ENCODE data around the gene RPSA. TPM values are rescaled to one million over a fixed set of nuclear protein-coding genes. Genes with fewer than 3 reads are reported as not detected.

The RPSA gene
- total RNA-seq, 1 experiment from 2014 or later = 1,544 TPM

DNA sequence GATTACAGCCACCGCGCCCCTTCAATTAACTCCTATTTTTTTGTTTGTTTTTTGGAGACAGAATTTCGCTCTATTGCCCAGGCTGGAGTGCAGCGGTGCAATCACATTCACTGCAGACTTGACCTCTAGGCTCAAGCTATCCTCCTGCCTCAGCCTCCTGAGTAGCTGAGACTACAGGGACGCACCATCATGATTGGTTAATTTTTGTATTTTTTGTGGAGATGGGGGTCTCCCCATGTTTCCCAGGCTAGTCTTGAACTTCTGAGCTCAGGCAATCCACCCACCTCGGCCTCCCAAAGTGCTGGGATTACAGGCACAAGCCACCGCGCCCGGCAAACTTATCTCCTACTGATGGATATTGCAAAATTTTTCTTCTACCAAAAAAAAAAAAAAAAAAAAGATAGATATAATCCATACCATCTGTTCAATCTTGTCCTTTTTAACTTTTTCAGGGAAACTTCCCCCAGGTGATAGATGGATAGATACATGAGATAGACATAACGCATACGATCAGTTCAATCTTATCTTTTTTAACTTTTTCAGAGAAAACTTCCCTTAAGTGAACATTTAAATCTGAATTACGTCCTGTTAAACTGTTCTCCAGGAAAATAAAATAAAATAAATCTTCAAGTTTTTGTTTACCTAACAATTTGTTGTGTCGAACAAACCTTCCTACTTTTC is 693 bp upstream of the RPSA start:
- H3K9me3 ChIP-seq (ENCODE audit: insufficient read depth, low read depth) = no peaks in the 10 kb centered on the region
- H3K27me3 ChIP-seq (ENCODE audit: insufficient read depth, low read depth) = no peaks in the 10 kb centered on the region
- H3F3A ChIP-seq (ENCODE audit: insufficient read depth, low read depth) = peaks cover 51% of the 10 kb centered on the region
- CTCF ChIA-PET = interaction anchor here (0.7 kb wide), 1 partner anchor 135 kb away, joined by 6 read pairs; no protein-coding TSS in a partner anchor
- no peak for DNase-seq
- TSS peak; percentile 72 for BruUV-seq (replicated peaks)
- H3K27ac ChIP-seq = peak overlapping the region; percentile 94
- POLR2A ChIA-PET (ENCODE audit: unreplicated experiment) = interaction anchor here (0.6 kb wide), 1 partner anchor 388 kb away, joined by 3 read pairs; no protein-coding TSS in a partner anchor
- no peaks in the 10 kb centered on the region for H3K9me2 ChIP-seq (ENCODE audit: insufficient read depth)
- peak overlapping the region; percentile 86 for H3K4me2 ChIP-seq
- H2AFZ ChIP-seq = peak overlapping the region; percentile 79
- H3K36me3 ChIP-seq (ENCODE audit: low read depth) = peaks cover 29% of the 10 kb centered on the region
- peaks cover 40% of the 10 kb centered on the region for H3K79me2 ChIP-seq (ENCODE audit: low read depth)
- intact Hi-C loops (cut with micrococcal nuclease; ENCODE audit: unreplicated experiment) = loop anchor here (1.0 kb wide), 1 partner anchor 22 kb away; no protein-coding TSS in a partner anchor
- H3K4me1 ChIP-seq (replicated peaks; ENCODE audit: insufficient read depth) = peaks cover 24% of the 10 kb centered on the region
- H3K4me3 ChIP-seq = peak overlapping the region; percentile 98; the same call in 1 of the 2 replicates
- peaks cover 17% of the 10 kb centered on the region for H4K20me1 ChIP-seq (ENCODE audit: insufficient read depth)
- TF ChIP-seq CTCF (conservative IDR thresholded peaks at IDR 0.05) = no peak
- no peak for TF ChIP-seq EZH2 (IDR thresholded peaks at IDR 0.05; ENCODE audit: low read depth)

DNA sequence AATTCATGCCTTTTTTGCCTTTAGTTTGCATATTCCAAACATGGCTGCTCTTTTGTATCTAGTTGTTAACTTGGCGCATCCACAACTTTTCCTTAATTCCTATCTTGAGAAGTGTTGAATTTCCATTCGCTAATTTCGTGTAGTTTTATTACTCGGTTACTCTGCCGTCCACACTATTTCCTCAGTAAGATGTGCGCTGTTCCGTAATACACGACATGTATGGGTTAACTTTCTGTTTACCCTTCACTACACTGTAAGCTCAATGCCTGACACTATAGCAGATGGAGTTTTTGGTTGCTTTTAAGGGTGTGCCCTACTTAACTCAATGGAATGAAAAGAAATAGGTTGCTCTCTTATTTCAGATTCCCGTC is 724 bp downstream of the RPSA start:
- Histone ChIP-seq H3K27ac (peak overlapping the region; percentile 94), H3F3A (ENCODE audit: insufficient read depth, low read depth) (peaks cover 65% of the 10 kb centered on the region), H3K9me3 (ENCODE audit: insufficient read depth, low read depth) (no peaks in the 10 kb centered on the region), H3K79me2 (ENCODE audit: low read depth) (peaks cover 40% of the 10 kb centered on the region), H3K36me3 (ENCODE audit: low read depth) (peaks cover 33% of the 10 kb centered on the region), H3K4me1 (replicated peaks; ENCODE audit: insufficient read depth) (peaks cover 24% of the 10 kb centered on the region), H3K4me3 (peak overlapping the region; percentile 98), H3K4me2 (peak overlapping the region; percentile 86), H3K27me3 (ENCODE audit: insufficient read depth, low read depth) (no peaks in the 10 kb centered on the region), H4K20me1 (ENCODE audit: insufficient read depth) (peaks cover 21% of the 10 kb centered on the region), H3K9me2 (ENCODE audit: insufficient read depth) (no peaks in the 10 kb centered on the region), H2AFZ (peak overlapping the region; percentile 51; the same call in 1 of the 2 replicates)
- ChIA-PET CTCF (interaction anchor here (0.7 kb wide), 1 partner anchor 129 kb away, joined by 3 read pairs; no protein-coding TSS in a partner anchor), POLR2A (ENCODE audit: unreplicated experiment) (interaction anchor here (0.7 kb wide), 1 partner anchor 9 kb away, joined by 5 read pairs; no protein-coding TSS in a partner anchor)
- no peak for TF ChIP-seq EZH2 (IDR thresholded peaks at IDR 0.05; ENCODE audit: low read depth)
- TF ChIP-seq CTCF (conservative IDR thresholded peaks at IDR 0.05) = no peak
- no peak for DNase-seq
- intact Hi-C loops (cut with micrococcal nuclease; ENCODE audit: unreplicated experiment) = no loop called here
- no TSS peak for BruUV-seq (replicated peaks)

DNA sequence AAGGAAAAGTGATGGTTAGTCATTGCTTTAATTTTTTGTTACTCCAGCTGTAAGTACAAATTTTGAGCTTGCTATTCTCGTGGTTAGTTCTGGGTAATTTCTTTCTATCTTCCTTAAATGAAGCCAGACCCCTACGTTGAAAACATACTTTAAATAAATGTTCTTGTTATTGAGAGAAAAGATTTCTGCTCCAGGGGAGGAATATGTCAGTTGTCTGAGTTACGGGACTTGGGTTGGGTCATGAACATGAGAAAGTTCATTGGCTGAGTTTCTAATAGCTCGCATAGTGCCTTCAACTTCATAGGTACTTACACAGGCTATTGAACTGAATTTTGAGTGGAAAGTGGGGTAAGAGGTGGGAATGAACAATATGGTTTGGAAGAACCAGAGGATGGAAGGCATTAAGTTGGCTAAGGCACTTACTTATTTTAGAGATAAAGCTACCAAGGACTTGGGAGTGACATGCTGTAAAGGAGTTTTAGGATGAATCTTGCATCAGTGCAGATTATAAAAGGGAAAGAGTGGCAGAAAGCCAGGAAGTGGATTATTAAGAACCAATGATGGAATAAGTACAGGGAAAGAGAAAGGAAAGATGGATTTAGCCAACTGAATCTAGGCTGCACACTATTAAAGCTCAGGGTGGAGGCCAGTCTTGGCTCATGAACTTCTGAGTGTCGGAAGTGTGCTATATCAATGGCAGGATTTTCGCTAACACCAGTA is 1.4 kb downstream of the RPSA start:
- peaks cover 37% of the 10 kb centered on the region for H3K36me3 ChIP-seq (ENCODE audit: low read depth)
- H2AFZ ChIP-seq = no peak overlapping the region
- DNase-seq = no peak
- TF ChIP-seq EZH2 (IDR thresholded peaks at IDR 0.05; ENCODE audit: low read depth) = no peak
- no peak for TF ChIP-seq CTCF (conservative IDR thresholded peaks at IDR 0.05)
- ChIA-PET CTCF (no interaction called here), POLR2A (ENCODE audit: unreplicated experiment) (interaction anchor here (0.6 to 0.7 kb wide), 2 partner anchors 8 to 539 kb away, joined by 5 to 6 read pairs; no protein-coding TSS in a partner anchor)
- no peaks in the 10 kb centered on the region for H3K27me3 ChIP-seq (ENCODE audit: insufficient read depth, low read depth)
- H3F3A ChIP-seq (ENCODE audit: insufficient read depth, low read depth) = peaks cover 72% of the 10 kb centered on the region
- intact Hi-C loops (cut with micrococcal nuclease; ENCODE audit: unreplicated experiment) = no loop called here
- H3K9me3 ChIP-seq (ENCODE audit: insufficient read depth, low read depth) = no peaks in the 10 kb centered on the region
- H3K27ac ChIP-seq = peak overlapping the region; percentile 94; the same call in 1 of the 2 replicates
- H4K20me1 ChIP-seq (ENCODE audit: insufficient read depth) = peaks cover 23% of the 10 kb centered on the region
- peak overlapping the region; percentile 86 for H3K4me2 ChIP-seq
- H3K79me2 ChIP-seq (ENCODE audit: low read depth) = peaks cover 40% of the 10 kb centered on the region
- no TSS peak for BruUV-seq (replicated peaks)
- no peaks in the 10 kb centered on the region for H3K9me2 ChIP-seq (ENCODE audit: insufficient read depth)
- peak overlapping the region; percentile 98 for H3K4me3 ChIP-seq
- H3K4me1 ChIP-seq (replicated peaks; ENCODE audit: insufficient read depth) = peaks cover 24% of the 10 kb centered on the region
